ENCODE measurements around the gene EPG5. TPM values are rescaled to one million over a fixed set of nuclear protein-coding genes. Genes with fewer than 3 reads are reported as not detected.
A peak's percentile ranks its signal among the peaks of the same experiment; 100 is the strongest.

The EPG5 gene
- total RNA-seq, 1 experiment from 2014 or later, result 16.1 TPM

DNA sequence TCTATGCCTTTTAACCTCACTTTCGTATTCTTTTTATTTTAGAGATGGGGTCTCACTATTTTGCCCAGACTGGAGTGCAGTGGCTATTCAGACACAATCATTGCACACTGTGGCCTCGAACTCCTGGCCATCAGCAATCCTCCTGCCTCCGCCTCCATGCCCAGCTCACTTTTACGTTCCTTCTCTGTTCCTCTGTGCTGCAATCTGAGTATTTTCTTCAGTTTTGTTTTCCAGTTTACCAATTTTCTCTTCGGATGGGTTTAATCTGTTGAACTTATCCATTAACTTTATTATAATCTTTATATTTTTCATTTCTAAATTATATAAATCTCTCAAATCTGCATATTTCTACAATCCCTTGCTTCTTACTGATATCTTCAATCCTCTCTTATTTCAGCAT, 103.0 kb downstream of the EPG5 start:
- no peak overlapping the region for H2AFZ ChIP-seq (ENCODE audit: low read length)
- peaks cover 0 to 3% of the 10 kb centered on the region in 2 experiments; a peak in 1 of 5 replicates for H3K9me3 Mint-ChIP-seq

More for the DNA sequence above, 103.0 kb downstream of the EPG5 start:
- Mint-ChIP-seq H3K27ac (peak overlapping the region in 1 of 3 experiments; percentile 55; a peak in 1 of 7 replicates), H3K36me3 (ENCODE audit: insufficient read depth in 1 of 3, low read depth in 3 of 3) (peaks cover 15 to 68% (median 43%) of the 10 kb centered on the region in 3 experiments; a peak in 6 of 7 replicates), H3K4me1 (no peaks in the 10 kb centered on the region), H3K27me3 (ENCODE audit: low read depth) (no peaks in the 10 kb centered on the region), H3K4me3 (no peak overlapping the region)
- Histone ChIP-seq H3K79me2 (ENCODE audit: insufficient read depth, low read length) (no peaks in the 10 kb centered on the region), H3K23me2 (ENCODE audit: insufficient read length, low read depth, low read length, poor library complexity, severe bottlenecking) (no peaks in the 10 kb centered on the region), H2BK120ac (ENCODE audit: low read depth, low read length, poor library complexity, severe bottlenecking) (no peak overlapping the region), H3K23ac (ENCODE audit: insufficient read length, low read depth, low read length) (no peak overlapping the region), H4K20me1 (ENCODE audit: control insufficient read depth, insufficient read depth, insufficient read length) (no peaks in the 10 kb centered on the region), H3K27me3 (ENCODE audit: insufficient read depth, low read length) (no peaks in the 10 kb centered on the region), H4K8ac (replicated peaks; ENCODE audit: insufficient read length, low read depth, low read length) (no peak overlapping the region), H2BK12ac (ENCODE audit: insufficient read length, low read depth, low read length) (no peak overlapping the region), H3K4me2 (ENCODE audit: insufficient read depth, insufficient read length, low read length) (no peak overlapping the region), H3T11ph (ENCODE audit: low read length) (no peak overlapping the region), H3K27ac (ENCODE audit: insufficient read length, low read depth, low read length) (no peak overlapping the region), H3K18ac (ENCODE audit: insufficient read length, low read depth, low read length) (no peak overlapping the region), H2AK5ac (ENCODE audit: insufficient read length, low read length) (no peak overlapping the region), H3K4ac (ENCODE audit: low read depth, low read length) (no peak overlapping the region), H4K5ac (ENCODE audit: insufficient read length, low read depth, low read length) (no peak overlapping the region), H3K79me1 (ENCODE audit: insufficient read depth, low read depth, low read length, poor library complexity, severe bottlenecking) (no peaks in the 10 kb centered on the region), H3K4me1 (ENCODE audit: insufficient read depth, low read length) (no peaks in the 10 kb centered on the region), H2BK15ac (ENCODE audit: low read depth, low read length) (no peak overlapping the region), H3K9ac (ENCODE audit: extremely low read depth, insufficient read length, low read length) (no peak overlapping the region), H3K14ac (ENCODE audit: insufficient read depth, low read length) (no peak overlapping the region), H2BK5ac (ENCODE audit: insufficient read length, low read length) (no peak overlapping the region), H2BK20ac (ENCODE audit: low read depth, low read length, poor library complexity, severe bottlenecking) (no peak overlapping the region), H3K9me3 (ENCODE audit: control insufficient read depth, low read depth, low read length) (no peaks in the 10 kb centered on the region), H3K56ac (ENCODE audit: insufficient read length, low read depth, low read length) (no peak overlapping the region), H4K91ac (ENCODE audit: insufficient read length, low read depth, low read length) (no peak overlapping the region)
- DNase-seq, result no peak
- no CpG with 5 or more reads among the region's 5 CpGs for WGBS (ENCODE audit: extremely low coverage, insufficient read length, low lambda C conversion rate)
- TF ChIP-seq, protein P1, sequence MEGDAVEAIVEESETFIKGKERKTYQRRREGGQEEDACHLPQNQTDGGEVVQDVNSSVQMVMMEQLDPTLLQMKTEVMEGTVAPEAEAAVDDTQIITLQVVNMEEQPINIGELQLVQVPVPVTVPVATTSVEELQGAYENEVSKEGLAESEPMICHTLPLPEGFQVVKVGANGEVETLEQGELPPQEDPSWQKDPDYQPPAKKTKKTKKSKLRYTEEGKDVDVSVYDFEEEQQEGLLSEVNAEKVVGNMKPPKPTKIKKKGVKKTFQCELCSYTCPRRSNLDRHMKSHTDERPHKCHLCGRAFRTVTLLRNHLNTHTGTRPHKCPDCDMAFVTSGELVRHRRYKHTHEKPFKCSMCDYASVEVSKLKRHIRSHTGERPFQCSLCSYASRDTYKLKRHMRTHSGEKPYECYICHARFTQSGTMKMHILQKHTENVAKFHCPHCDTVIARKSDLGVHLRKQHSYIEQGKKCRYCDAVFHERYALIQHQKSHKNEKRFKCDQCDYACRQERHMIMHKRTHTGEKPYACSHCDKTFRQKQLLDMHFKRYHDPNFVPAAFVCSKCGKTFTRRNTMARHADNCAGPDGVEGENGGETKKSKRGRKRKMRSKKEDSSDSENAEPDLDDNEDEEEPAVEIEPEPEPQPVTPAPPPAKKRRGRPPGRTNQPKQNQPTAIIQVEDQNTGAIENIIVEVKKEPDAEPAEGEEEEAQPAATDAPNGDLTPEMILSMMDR (conservative IDR thresholded peaks at IDR 0.05), result no peak
